Measurements from ENCODE around the gene NETO1.

DNA sequence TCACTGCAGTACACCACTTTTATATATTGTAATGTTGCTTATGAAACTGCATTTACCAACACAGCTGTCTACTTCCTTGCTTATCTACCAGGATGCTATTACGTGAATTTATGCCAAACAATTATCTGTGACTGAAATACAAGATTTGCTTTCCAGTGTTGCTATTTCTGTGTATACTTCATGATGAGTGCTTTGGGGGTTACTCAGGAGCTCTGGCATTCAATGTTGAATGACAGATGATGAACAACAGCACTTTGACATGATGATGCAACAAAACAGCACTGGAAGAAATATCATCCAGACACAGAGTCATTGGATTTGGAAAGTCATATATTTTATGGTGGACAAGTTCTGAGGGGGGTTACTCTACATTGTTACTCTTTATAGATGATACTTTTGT, 125.8 kb downstream of the NETO1 start:
- TF ChIP-seq GATAD2A (CRISPR knock-in tag; IDR thresholded peaks at IDR 0.05) = no peak
- no peak for TF ChIP-seq POLR2A (IDR thresholded peaks at IDR 0.05; ENCODE audit: insufficient read depth in 1 of 2, low read depth in 2 of 2, low read length in 2 of 2)
- TF ChIP-seq, protein P1, sequence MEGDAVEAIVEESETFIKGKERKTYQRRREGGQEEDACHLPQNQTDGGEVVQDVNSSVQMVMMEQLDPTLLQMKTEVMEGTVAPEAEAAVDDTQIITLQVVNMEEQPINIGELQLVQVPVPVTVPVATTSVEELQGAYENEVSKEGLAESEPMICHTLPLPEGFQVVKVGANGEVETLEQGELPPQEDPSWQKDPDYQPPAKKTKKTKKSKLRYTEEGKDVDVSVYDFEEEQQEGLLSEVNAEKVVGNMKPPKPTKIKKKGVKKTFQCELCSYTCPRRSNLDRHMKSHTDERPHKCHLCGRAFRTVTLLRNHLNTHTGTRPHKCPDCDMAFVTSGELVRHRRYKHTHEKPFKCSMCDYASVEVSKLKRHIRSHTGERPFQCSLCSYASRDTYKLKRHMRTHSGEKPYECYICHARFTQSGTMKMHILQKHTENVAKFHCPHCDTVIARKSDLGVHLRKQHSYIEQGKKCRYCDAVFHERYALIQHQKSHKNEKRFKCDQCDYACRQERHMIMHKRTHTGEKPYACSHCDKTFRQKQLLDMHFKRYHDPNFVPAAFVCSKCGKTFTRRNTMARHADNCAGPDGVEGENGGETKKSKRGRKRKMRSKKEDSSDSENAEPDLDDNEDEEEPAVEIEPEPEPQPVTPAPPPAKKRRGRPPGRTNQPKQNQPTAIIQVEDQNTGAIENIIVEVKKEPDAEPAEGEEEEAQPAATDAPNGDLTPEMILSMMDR (CRISPR knock-in tag; IDR thresholded peaks at IDR 0.05) = no peak
- no peak for TF ChIP-seq ZNF883 (CRISPR knock-in tag; IDR thresholded peaks at IDR 0.05; ENCODE audit: not compliant biosample characterization)
- no peak for TF ChIP-seq IRX3 (CRISPR knock-in tag; IDR thresholded peaks at IDR 0.05; ENCODE audit: borderline replicate concordance, low read depth)
- TF ChIP-seq, protein P2, sequence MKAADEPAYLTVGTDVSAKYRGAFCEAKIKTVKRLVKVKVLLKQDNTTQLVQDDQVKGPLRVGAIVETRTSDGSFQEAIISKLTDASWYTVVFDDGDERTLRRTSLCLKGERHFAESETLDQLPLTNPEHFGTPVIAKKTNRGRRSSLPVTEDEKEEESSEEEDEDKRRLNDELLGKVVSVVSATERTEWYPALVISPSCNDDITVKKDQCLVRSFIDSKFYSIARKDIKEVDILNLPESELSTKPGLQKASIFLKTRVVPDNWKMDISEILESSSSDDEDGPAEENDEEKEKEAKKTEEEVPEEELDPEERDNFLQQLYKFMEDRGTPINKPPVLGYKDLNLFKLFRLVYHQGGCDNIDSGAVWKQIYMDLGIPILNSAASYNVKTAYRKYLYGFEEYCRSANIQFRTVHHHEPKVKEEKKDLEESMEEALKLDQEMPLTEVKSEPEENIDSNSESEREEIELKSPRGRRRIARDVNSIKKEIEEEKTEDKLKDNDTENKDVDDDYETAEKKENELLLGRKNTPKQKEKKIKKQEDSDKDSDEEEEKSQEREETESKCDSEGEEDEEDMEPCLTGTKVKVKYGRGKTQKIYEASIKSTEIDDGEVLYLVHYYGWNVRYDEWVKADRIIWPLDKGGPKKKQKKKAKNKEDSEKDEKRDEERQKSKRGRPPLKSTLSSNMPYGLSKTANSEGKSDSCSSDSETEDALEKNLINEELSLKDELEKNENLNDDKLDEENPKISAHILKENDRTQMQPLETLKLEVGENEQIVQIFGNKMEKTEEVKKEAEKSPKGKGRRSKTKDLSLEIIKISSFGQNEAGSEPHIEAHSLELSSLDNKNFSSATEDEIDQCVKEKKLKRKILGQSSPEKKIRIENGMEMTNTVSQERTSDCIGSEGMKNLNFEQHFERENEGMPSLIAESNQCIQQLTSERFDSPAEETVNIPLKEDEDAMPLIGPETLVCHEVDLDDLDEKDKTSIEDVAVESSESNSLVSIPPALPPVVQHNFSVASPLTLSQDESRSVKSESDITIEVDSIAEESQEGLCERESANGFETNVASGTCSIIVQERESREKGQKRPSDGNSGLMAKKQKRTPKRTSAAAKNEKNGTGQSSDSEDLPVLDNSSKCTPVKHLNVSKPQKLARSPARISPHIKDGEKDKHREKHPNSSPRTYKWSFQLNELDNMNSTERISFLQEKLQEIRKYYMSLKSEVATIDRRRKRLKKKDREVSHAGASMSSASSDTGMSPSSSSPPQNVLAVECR (CRISPR knock-in tag; IDR thresholded peaks at IDR 0.05; ENCODE audit: borderline replicate concordance) = no peak
- no peak for TF ChIP-seq GTF3A (CRISPR knock-in tag; conservative IDR thresholded peaks at IDR 0.05)
- no peak for TF ChIP-seq KDM1A (CRISPR knock-in tag; IDR thresholded peaks at IDR 0.05)
- TF ChIP-seq ASH2L (IDR thresholded peaks at IDR 0.05; ENCODE audit: insufficient read length, low read depth, low read length) = no peak
- no peak for TF ChIP-seq MBNL3 (CRISPR knock-in tag; conservative IDR thresholded peaks at IDR 0.05)
- no peak for TF ChIP-seq ZHX2 (IDR thresholded peaks at IDR 0.05; ENCODE audit: low read depth)
- TF ChIP-seq ZHX2 (CRISPR knock-in tag; IDR thresholded peaks at IDR 0.05; ENCODE audit: borderline replicate concordance) = no peak
- TF ChIP-seq DMTF1 (CRISPR knock-in tag; IDR thresholded peaks at IDR 0.05) = no peak

All from HepG2 (cell line).